ENCODE results near the gene SEL1L3.

Gene SEL1L3

DNA sequence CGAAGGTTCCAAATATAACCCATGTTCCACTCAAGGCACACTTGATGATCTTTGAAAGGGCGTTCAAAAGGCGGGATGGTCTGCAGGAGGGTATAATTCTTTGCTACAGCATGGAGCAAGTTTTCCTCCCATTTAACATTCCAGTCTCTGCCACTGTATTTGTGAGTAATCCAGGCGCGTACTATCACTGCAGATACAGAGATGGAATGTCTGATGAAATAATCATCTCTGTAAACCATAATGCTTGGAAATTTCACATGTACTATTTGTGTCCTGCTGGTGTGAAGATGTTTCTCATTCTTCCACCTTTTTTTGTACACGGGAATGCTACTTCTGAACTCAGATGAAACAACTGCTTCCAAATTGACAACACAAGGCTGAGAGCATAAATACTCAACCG lies 15.5 kb downstream of the SEL1L3 start:
- DNase-seq = no peak

DNA sequence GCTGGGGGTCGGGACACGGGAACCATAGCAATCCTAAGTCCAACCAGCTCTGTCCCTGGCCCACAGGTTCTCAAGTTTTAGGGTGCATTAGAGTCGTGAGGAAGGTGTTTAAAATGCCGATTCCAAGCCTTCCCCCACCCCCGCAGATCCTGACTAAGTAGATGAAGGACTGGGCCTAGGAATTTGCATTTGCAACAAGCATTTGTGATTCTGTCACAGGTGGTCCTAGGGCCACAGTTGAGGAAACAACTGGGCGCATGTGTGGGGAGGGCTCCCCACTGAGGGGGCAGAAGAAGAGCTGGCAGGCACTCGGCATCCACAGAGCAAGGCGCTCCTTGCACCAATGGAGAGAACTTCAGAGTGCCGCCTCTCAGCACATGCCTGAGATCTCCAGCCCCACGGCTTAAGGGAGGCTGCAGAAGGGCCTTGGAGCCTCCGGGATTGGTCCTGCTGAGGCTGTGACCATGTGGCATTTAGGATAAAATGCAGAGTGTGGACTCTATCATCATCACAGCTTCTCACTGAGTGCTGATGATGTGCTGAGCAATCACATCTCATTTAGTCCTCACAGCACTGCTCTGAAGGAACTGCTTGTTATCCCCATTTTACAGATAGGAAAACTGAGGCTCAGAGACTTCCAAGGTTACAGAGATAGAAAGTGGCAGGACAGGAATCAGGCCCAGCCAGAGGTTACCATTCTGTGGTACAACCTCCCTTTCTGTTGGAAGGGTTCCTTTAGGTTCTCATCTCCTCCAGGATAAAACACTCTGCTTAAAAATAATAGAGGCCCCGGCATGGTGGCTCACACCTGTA lies 16.7 kb downstream of the SEL1L3 start:
- no peak for DNase-seq

DNA sequence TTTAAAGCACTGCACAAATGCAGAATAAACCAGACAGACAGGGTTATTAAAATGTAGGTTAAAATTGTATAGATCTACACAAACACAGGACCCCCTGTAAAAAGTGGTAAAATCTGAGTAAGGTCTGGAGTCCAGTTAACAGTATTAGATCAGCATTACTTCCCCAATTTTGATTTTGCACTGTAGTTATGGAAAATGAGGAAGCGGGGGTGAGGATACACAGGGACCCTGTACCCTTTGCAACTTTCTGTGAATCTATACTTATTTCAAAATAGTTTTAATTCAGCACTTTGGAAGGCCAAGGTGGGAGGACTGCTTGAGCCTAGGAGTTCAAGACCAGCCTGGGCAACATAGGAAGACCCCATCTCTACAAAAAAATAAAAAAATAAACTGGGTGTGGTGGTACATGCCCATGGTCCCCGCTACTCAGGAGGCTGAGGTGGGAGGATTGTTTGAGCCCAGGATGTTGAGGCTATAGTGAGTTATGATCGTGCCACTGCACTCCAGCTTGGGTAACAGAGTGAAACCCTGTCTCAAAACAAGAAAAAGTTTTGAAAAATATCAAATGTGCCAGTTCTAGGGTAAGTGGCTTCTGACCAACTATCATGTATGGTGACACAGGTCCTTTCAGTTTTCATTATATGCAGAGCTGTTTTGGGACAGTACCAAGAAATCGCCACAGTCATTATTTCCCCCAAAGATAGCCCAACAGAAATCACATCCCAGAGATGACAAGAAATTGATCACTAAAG lies 17.7 kb downstream of the SEL1L3 start:
- DNase-seq = peak; percentile 80 to 88

GRCh38 chr4:25843340-25844097 lies 19.3 kb downstream of the SEL1L3 start:
- peak in 1 of 2 donors; percentile 27 for DNase-seq

DNA sequence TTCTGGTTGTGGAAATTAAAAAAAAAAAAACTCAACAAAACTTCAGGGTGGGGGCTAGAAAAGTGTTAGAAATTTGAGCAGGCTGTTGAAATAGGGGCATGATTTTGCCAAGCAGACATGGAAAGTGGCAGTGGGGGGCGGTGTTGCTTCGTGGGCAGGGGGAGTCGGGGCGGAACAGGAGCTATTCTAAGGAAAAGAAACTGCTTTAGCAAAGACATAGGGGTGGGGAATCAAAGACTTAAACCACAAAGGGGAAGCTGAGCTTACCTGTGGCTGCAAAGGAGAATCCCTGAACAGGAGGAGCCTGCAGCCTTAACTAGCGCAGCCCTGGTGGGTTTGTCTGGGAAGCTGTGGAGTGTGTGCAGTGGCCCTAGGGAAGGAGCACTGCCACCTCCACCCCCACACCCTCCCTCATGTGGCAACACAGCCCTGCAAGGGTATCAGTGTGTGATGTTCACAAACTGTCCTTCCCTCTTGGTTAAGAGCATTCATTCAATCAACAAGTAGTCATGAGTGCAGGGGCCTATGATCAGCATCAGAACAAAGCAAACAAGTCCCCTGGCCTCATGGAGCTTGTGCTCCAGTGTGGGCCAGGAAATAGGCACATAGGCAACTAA lies 20.5 kb downstream of the SEL1L3 start:
- peak in 1 of 2 donors; percentile 59 for DNase-seq

- DNase-seq = no peak
These were observed 23.1 kb downstream of the SEL1L3 start for GRCh38 chr4:25839687-25840086.

DNA sequence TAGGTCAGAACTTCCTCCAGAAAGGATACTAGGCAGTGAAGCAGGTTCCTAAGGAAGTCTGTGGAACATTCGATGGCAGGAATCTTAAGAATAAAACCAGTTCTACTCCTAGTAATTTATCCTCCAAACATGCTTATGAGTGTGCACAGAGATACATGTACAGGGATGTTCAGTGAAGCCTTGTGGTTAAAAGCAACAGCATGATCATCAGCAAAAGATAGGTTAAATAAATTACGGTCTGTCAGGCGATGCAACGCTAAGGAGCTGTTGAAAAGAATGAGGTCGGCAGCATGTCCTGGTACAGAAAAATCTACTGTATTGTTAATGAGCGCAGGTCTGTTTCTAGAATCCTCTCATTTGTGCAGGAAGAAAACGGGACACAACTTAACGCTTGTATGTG lies 23.6 kb downstream of the SEL1L3 start:
- DNase-seq = no peak

GRCh38 chr4:25838526-25838925 lies 24.3 kb downstream of the SEL1L3 start:
- no peak for DNase-seq

GRCh38 chr4:25837107-25837506 lies 25.7 kb downstream of the SEL1L3 start:
- DNase-seq = no peak

DNA sequence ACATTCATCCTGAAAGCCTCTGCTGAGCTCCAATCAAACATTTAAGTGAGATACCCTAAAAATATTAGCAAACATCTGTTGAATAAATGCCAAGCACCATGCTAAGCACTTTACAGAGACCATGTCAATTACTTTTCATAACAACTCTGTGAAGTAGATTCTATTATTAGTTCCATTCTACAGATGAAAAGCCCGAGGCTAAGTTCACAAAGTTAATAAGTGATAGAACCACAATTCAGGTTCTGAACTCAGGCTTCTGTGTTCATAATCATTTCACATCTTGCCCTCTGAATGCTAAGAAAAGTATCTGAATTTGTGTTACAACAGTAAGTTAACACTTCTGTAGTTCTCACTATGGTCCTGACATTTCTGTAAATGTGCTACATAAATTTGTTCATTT lies 27.4 kb downstream of the SEL1L3 start:
- no peak for DNase-seq

DNA sequence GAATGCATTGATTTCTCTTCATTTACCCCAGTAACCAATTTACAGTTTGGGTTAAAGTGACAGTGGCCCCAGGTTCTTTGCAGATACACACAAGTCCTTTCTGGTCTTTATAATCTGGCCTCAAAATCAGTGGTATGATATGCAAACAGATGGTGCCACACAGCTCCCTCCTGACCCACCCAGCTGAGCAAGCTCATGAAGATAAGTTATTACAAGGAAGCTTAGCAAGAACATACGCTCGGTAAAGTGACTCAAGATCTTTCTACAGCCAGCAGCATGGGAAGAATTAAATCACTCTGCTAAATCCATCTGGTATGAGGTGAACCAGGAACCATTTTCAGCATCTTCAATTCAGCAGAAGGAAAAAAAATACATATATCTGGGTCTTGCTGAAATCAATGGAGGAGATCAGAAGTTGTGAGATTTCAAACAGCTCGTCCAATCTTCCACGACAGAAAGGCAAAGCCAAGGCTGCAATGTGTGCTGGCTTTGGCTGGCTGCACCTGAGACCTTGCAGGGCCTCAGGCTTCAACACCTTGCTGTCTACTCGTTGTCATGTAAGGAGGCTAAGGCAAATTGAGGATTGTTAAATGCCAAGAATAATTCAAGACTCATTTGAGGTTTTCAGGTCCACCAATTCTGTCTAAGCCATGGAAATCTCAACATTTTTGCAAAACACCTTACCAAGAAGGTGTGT lies 28.2 kb downstream of the SEL1L3 start:
- DNase-seq = no peak

DNA sequence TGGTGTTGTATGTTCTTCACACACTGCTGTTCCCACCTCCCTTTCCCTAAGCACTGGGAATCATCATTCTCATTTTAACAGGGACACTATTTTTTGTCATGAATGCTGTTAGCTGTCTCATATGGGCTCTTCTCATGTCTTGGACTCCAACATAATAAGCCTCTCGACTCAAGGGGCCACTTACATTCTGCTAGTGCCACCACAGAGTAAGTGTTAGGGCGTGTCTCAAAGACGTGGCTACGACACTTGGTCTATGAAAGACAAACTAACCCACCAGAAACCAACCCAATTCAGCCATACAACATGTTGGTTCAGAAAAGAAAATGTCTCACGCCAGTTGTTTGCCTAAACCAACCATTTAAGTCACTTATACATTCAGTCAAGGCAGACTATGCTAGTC lies 32.2 kb downstream of the SEL1L3 start:
- no peak for DNase-seq

GRCh38 chr4:25827897-25828296 lies 34.9 kb downstream of the SEL1L3 start:
- DNase-seq = no peak

- no peak for DNase-seq
These were observed 35.4 kb downstream of the SEL1L3 start for GRCh38 chr4:25827373-25827772.

GRCh38 chr4:25826074-25826752 lies 36.6 kb downstream of the SEL1L3 start:
- DNase-seq = no peak

- no peak for DNase-seq
These were observed 39.2 kb downstream of the SEL1L3 start for GRCh38 chr4:25823632-25824031.

GRCh38 chr4:25821899-25822298 lies 40.9 kb downstream of the SEL1L3 start:
- no peak for DNase-seq

DNA sequence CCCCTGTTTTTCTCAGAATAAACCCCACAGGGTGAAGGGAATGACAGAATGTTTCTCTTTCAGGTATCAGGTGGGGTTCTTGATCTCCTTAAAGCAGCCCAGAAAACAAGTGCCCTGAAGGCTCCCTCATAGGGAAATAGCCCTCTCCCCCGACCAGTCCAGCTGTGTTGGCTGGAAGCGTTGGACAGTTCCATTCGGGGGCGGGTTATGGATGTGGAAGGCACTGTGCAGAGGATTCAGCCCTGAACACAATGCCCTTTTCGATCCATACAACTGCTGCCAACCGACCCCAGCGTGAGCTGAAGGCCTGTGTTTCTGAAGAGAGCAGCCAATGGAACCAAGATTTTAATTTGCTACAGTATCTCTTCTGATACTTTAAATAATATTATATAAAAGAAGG lies 41.5 kb downstream of the SEL1L3 start:
- no peak for DNase-seq

- no peak for DNase-seq
These were observed 43.9 kb downstream of the SEL1L3 start for GRCh38 chr4:25818876-25819275.

DNA sequence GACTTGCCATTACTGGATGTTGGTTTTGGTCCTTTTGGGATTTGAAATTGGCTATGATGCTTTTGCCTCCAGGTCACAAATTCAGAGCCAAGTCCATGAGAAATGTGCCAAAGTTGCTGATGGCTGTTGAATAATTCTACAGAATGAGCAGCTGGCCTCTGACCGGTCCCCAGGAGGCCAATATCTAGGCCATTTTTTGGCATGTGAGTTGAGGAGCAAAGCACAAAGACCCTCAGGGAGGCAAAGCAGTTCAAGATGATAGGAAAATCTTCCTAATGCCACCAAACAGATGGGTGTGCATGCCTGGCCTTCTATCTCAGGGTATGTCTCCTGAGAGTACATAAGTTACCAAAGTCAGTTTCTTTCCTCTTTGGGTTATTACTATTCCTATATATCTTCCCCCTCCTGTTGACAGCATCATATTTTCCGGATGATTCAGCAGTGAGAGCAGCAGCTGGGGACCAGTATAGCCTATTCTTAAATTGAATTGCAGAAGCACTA lies 44.4 kb downstream of the SEL1L3 start:
- no peak for DNase-seq

GRCh38 chr4:25817059-25817681 lies 45.6 kb downstream of the SEL1L3 start:
- DNase-seq = no peak

Data from inflammatory macrophage (primary cell).